Heart right ventricle (tissue), 16 donors: ENCODE results near the gene FAM180A. TPM values are rescaled to one million over a fixed set of nuclear protein-coding genes. Genes with fewer than 3 reads are reported as not detected.

ENCODE experiments used
- ATAC-seq, 8 donors: fragments of 200-7000 bp; cut with Tn5 transposase; one replicate each; pipeline ENCODE4 v1.9.1; 2020; ENCODE audit warnings: mild to moderate bottlenecking in 8 of 8, moderate library complexity in 8 of 8, moderate number of reproducible peaks in 1 of 8
- DNase-seq, 2 donors: peaks; one replicate each; pipeline ENCODE4 v3.0.0-alpha.2; 2020
- H3K27ac ChIP-seq, 10 donors: fragments of 200-600 bp; sonication (generic) in 2 of 10; one replicate each; pipeline versions ENCODE4 v1.5.0 to v1.8.0; 2020 to 2022; ENCODE audit warnings: mild to moderate bottlenecking in 3 of 10
- H3K27me3 ChIP-seq, 7 donors: fragments of 200-600 bp; one replicate each; pipeline ENCODE4 v1.8.0; 2021 to 2022; ENCODE audit warnings: mild to moderate bottlenecking in 2 of 7
- H3K36me3 ChIP-seq, 9 donors: fragments of 200-600 bp; sonication (generic) in 1 of 9; one replicate each; pipeline versions ENCODE4 v1.5.0 to v1.8.0; 2020 to 2022; ENCODE audit warnings: mild to moderate bottlenecking in 2 of 9
- H3K4me1 ChIP-seq, 9 donors: fragments of 200-600 bp; sonication (generic) in 1 of 9; one replicate each; pipeline versions ENCODE4 v1.5.0 to v1.8.0; 2020 to 2022; ENCODE audit warnings: mild to moderate bottlenecking in 4 of 9
- H3K4me3 ChIP-seq, 10 donors: fragments of 200-600 bp; sonication (generic) in 2 of 10; one replicate each; pipeline versions ENCODE4 v1.5.0 to v1.8.0; 2020 to 2022; ENCODE audit warnings: mild to moderate bottlenecking in 7 of 10, moderate library complexity in 2 of 10
- H3K9me3 ChIP-seq, 11 donors: fragments of 200-600 bp in 10 of 11; sonication (generic) in 2 of 11; one replicate each; pipeline versions ENCODE4 v1.5.0 to v1.8.0; 2013 to 2022; ENCODE audit warnings: mild to moderate bottlenecking in 2 of 11, control low read depth in 1 of 11, moderate library complexity in 1 of 11
- WGBS, 2 donors: extraction: QIAGEN DNeasy Blood & Tissue Kit; methylation state at CpG; one replicate each; pipeline ENCODE4 v1.1.7; 2013; ENCODE audit warnings: inconsistent platforms in 1 of 2; 5-methylcytosine and 5-hydroxymethylcytosine counted together
- intact Hi-C, 10 donors: fragments of 100-400 bp; cut with DNase I; formaldehyde crosslinking; loops; one replicate each; pipeline versions ENCODE4 v1.11.1 to v1.14.2; 2022
- polyA plus RNA-seq, 2 donors: library from polyadenylated mRNA; stranded (reverse); fragments of 200-250 nt; gene quantifications; one replicate each; pipeline ENCODE4 v1.2.3, GENCODE V29; 2013
- total RNA-seq, 10 donors: library from RNA; stranded (reverse); fragmentation: NEBNext Ultra II Directional in 3 of 10; extraction: Animal tissue kit (Norgen Biotek cat#: 25700) in 3 of 10; gene quantifications; one replicate each; pipeline versions ENCODE4 v1.2.1 to v1.2.4, GENCODE V29; 2021 to 2023
- TF ChIP-seq, protein P1 (sequence below), 9 donors: fragments of 200-600 bp; sonication (generic) in 2 of 9; IDR thresholded peaks; one replicate each; pipeline versions ENCODE4 v1.5.0 to v1.8.0; 2021 to 2022; ENCODE audit warnings: antibody characterized with exemption in 9 of 9, mild to moderate bottlenecking in 5 of 9, moderate library complexity in 1 of 9
- donor health status: Arrhythmogenic right ventricular cardiomyopathy.
- donor health status: ischemic (EF 13 %, LVEDD 7.1; RV severe dilation, severe dysfunction).
- donor health status: healthy with polysubstance abuse.
- donor health status: DM: no; HTN: yes; CAD: no.
- donor health status: DM: no; HTN: no; CAD: no.
- donor health status: ischemic (EF 25% LVEDD 6.9; RV normal size, moderate dysfunction).
- donor health status: ischemic (EF 25% LVEDD 5.7; RV mildly dilated, moderate dysfunction).
- donor health status: healthy.
- donor health status: DM: yes; HTN: yes; CAD: no.
- donor health status: Ischemic cardiomyopathy.
- donor health status: ischemic (EF 35%, LVEDD 5.7; RV mildly dilated, moderate dysfunction).
- donor health status: nonischemic (EF 11% LVEDD 7.7; RV severe dilation, severe dysfunction).
- donor health status: DM: yes; HTN: yes; CAD: no.
- donor health status: PGD.
- donor health status: ischemic (EF 29% LVEDD 5.4; RV normal size, mild dysfunction).
- donor health status: nonischemic (EF 23%, LVEDD 6.1; RV moderate dilation, normal function).

Gene FAM180A
- total and polyA plus RNA-seq, 12 donors = 2.0 to 47.6 (median 17.1) TPM

GRCh38 chr7:135716677-135717238 lies 31.9 kb downstream of the FAM180A start:
- WGBS, 2 donors = 74 to 75% methylated on average over 9 of the region's 9 CpGs
- no peak for ATAC-seq
- TF ChIP-seq, protein P1, sequence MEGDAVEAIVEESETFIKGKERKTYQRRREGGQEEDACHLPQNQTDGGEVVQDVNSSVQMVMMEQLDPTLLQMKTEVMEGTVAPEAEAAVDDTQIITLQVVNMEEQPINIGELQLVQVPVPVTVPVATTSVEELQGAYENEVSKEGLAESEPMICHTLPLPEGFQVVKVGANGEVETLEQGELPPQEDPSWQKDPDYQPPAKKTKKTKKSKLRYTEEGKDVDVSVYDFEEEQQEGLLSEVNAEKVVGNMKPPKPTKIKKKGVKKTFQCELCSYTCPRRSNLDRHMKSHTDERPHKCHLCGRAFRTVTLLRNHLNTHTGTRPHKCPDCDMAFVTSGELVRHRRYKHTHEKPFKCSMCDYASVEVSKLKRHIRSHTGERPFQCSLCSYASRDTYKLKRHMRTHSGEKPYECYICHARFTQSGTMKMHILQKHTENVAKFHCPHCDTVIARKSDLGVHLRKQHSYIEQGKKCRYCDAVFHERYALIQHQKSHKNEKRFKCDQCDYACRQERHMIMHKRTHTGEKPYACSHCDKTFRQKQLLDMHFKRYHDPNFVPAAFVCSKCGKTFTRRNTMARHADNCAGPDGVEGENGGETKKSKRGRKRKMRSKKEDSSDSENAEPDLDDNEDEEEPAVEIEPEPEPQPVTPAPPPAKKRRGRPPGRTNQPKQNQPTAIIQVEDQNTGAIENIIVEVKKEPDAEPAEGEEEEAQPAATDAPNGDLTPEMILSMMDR (IDR thresholded peaks at IDR 0.05) = no peak
- H3K27ac ChIP-seq = no peak overlapping the region
- H3K4me3 ChIP-seq = no peak overlapping the region
- intact Hi-C loops = no loop called here
- H3K27me3 ChIP-seq = no peaks in the 10 kb centered on the region
- peaks cover 4 to 33% (median 12%) of the 10 kb centered on the region in 9 donors for H3K4me1 ChIP-seq
- no peak for DNase-seq
- no peaks in the 10 kb centered on the region for H3K9me3 ChIP-seq
- H3K36me3 ChIP-seq = no peaks in the 10 kb centered on the region

DNA sequence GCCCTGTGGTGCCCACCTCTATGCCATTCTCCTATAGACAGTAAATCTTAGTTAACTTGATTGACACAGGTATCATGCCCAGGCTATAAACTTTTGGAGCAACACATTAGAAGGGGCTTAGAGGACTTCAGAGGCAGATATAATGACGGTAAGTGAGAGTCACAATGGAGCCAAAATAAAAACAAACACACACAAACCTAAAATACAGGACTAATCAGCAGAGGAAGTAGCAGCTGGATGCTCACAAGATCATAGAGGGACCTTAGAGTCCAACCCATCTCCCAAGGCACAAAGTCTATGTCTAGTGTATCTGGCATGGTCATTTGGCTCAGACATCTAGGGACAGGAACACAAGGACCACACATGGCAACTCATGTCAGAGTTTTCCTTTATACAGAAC lies 32.9 kb downstream of the FAM180A start:
- DNase-seq = no peak
- WGBS, 2 donors = 77 to 79% methylated on average over 1 of the region's 1 CpG
- no peaks in the 10 kb centered on the region for H3K27me3 ChIP-seq
- no peaks in the 10 kb centered on the region for H3K9me3 ChIP-seq
- no peak overlapping the region for H3K4me3 ChIP-seq
- peaks cover 4 to 33% (median 12%) of the 10 kb centered on the region in 9 donors for H3K4me1 ChIP-seq
- H3K27ac ChIP-seq = no peak overlapping the region
- no peak for ATAC-seq
- H3K36me3 ChIP-seq = no peaks in the 10 kb centered on the region
- TF ChIP-seq, protein P1 (IDR thresholded peaks at IDR 0.05) = no peak
- intact Hi-C loops = no loop called here

DNA sequence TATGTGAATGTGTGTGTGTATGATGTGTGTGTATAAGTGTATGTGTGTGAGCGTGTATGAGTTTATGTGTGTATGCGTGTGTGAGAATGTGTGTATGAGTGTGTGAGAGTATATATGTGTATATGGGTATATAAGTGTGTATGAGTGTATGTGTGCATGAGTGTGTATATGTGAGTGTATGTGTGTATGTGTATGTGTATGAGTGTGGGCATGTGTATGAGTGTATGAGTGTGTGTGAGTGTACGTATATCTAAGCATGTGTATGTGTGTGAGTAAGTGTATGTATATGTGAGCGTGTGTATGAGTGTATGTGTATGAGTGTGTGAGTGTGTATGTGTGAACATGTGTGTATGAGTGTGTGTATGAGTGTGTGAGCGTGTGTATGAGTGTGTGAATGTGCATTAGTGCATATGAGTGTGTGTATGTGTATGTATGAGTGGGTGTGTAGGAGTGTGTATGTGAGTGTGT lies 33.5 kb downstream of the FAM180A start:
- Histone ChIP-seq H3K4me3 (no peak overlapping the region), H3K27me3 (no peaks in the 10 kb centered on the region), H3K4me1 (peaks cover 4 to 33% (median 12%) of the 10 kb centered on the region in 9 donors), H3K36me3 (no peaks in the 10 kb centered on the region), H3K27ac (no peak overlapping the region), H3K9me3 (no peaks in the 10 kb centered on the region)
- WGBS, 2 donors = 97 to 98% methylated on average over 5 of the region's 5 CpGs
- peak in 1 of 8 donors; percentile 6 for ATAC-seq
- TF ChIP-seq, protein P1 (IDR thresholded peaks at IDR 0.05) = no peak
- no peak for DNase-seq
- intact Hi-C loops = no loop called here

DNA sequence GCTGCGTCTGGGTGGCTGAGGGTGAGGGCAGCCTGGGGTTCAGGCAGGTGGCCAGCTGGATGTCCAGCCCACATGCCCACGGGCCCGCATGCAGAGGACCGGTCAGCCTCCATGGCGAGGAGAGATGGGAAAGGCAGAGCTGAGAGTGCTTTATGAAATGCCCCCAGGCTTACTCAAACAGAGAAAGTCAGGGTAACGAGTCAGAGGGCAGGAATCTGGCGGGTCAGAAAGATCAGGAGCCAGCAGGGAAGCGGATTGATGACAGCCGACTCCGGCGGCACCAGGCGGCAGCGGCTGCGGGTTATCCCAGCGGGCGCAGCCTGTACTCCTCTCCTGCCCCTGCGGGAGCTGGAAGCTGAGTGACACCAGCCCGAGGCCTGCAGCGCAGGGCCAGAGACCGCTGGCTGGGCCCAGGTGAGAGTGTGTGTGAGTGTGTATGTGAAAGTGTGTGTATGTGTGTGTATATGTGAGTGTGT lies 34.0 kb downstream of the FAM180A start:
- no peak overlapping the region for H3K27ac ChIP-seq
- intact Hi-C loops = no loop called here
- H3K4me1 ChIP-seq = peaks cover 4 to 32% (median 12%) of the 10 kb centered on the region in 9 donors
- no peaks in the 10 kb centered on the region for H3K27me3 ChIP-seq
- 66 to 70% methylated on average over 20 of the region's 20 CpGs for WGBS, 2 donors
- H3K9me3 ChIP-seq = no peaks in the 10 kb centered on the region
- TF ChIP-seq, protein P1 (IDR thresholded peaks at IDR 0.05) = no peak
- no peaks in the 10 kb centered on the region for H3K36me3 ChIP-seq
- ATAC-seq (peak in 3 of 8 donors; percentile 20 to 57 (median 54)), DNase-seq (no peak)
- H3K4me3 ChIP-seq = no peak overlapping the region
